Left hindlimb (tissue), 1 donor: ENCODE measurements around the gene SPRR2A.
"Not testable (repeated sequence)": the region's sequence is repeated elsewhere in the genome, so short reads cannot be mapped to it uniquely, and the experiment has no call there.

Experiments used
- DNase-seq: peaks from one replicate; pipeline ENCODE4 v3.0.0-alpha.2; 2018

The SPRR2A gene

DNA sequence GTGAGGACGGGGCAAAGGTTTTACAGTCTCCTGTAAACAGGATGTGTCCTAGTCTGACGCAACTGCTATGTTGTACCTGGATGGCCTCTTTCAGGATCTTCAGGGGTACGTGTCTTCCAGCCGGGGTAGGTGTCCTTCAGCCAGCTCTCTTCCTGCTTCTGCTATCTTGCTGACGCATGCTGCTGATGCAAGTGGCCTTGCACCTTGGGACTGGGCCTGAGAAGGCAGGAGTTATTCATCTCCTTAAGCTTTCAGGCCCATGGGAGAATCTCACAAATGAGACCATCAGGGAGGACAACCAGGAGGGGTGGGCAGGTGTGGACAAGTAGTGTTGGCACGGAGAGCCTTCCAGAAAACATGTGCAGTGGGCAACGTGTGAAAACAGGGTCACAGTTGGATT, 34.2 kb downstream of the SPRR2A start:
- no peak for DNase-seq

DNA sequence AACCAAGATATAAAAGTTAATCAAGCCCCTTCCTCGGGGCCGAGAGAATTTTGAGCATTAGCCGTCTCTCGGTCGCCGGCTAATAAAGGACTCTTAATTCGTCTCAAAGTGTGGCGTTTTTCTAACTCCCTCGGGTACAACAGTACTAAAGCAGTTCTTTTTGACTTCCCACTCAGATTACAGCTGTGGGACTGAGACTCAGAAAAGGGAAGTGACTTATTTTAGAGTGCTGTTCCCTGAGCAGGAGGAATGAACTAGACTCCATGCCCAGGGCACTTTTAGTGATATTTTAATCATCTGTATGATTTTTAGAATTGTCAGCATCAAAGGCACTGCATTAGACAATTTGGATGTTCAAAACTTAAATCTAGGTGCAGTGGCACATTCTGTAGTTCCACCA, 35.0 kb downstream of the SPRR2A start:
- DNase-seq: not testable (repeated sequence)

DNA sequence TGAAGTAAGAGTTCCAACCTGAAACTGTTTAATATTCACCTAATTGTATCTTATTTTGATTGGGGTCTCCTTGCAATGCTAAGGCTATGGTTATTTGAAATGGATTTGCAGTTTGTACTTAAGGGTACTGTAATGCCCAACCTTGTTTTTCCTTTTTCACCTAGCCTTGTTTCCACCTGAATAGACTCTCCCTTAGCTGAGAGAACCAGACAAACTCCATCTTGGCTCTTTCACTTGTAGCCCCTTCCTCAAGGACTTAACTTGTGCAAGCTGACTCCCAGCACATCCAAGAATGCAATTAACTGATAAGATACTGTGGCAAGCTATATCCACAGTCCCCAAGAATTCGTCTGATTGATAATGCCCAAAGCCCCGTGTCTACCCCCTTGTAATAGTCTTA, 35.5 kb downstream of the SPRR2A start:
- not testable (repeated sequence) for DNase-seq

DNA sequence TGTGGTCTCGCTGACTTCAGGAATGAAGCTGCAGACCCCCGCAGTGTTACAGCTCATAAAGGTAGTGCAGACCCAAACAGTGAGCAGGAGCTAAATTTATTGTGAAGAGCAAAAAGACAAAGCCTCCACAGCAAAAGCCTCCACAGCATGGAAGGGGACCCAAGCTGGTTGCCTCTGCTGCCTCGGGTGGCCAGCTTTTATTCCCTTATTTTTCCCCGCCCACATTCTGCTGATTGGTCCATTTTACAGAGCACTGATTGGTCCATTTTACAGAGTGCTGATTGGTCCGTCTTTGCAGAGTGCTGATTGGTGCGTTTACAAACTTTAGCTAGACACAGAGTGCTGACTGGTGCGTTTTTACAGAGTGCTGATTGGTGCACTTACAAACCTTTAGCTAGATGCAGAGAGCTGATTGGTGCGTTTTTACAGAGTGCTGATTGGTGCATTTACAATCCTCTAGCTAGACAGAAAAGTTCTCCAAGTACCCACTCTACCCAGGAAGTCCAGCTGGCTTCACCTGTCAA, 46.0 kb downstream of the SPRR2A start:
- not testable (repeated sequence) for DNase-seq
